HFF-Myc (cell line): Measurements from ENCODE around the gene TBL1X.

ENCODE experiments used
- DNase-seq: peaks from one replicate; pipeline ENCODE4 v3.0.0-alpha.2; 2011; ENCODE audit warnings: low read depth; ENCODE audit errors: extremely low read depth
- H3K4me3 ChIP-seq: replicated peaks from 2 replicates; pipeline ENCODE4 v1.5.1; 2011; ENCODE audit warnings: low read depth, mild to moderate bottlenecking, control low read depth, low read length
- CTCF ChIP-seq: IDR thresholded peaks from 2 replicates; pipeline ENCODE4 v1.5.1; 2012; ENCODE audit warnings: mild to moderate bottlenecking, low read depth, low read length, control low read depth; ENCODE audit errors: missing control alignments

The TBL1X gene

GRCh38 chrX:9495496-9495895, 30.6 kb downstream of the TBL1X start:
- no peak for TF ChIP-seq CTCF
- DNase-seq = no peak
- H3K4me3 ChIP-seq = no peak overlapping the region

DNA sequence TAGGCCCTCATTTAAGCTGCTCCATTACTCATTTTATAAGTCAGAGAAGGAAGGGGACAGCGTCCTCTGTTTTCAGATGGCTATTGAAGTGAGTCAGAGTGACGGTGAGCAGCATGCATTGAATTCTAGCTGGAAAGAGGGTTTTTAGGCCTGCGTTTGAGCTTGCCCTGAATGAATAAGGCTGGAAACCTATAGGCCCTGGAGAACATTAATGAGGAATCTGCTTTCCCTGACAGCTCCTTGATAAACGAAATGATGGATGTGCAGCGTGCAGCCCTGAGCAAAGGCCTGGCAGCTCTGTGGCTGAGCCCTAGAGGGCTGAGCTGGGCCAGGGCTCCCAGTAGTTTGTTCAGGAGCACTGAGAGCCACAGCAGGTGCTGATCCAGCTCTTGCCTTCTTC, 33.4 kb downstream of the TBL1X start:
- no peak for TF ChIP-seq CTCF
- DNase-seq = no peak
- H3K4me3 ChIP-seq = no peak overlapping the region

DNA sequence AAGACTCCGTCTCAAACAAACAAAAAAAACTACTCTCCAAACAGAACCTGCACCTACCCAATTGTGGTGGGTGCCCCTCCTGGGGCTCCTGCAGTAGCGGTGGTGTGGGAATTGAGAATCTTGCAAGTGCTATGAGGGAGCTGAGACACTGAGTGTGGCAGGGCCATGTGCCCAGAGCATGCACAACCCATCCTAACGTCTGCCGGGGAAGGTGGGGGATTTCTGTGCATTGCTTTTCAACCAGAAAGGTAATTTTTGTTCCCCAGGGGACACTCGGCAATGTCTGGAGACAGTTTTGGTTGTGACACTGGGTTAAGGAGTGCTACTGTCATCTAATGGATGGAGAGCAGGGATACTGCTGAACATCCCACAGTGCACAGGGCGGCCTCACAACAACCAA, 35.7 kb downstream of the TBL1X start:
- no peak for DNase-seq
- TF ChIP-seq CTCF = no peak
- H3K4me3 ChIP-seq = no peak overlapping the region

- no peak overlapping the region for H3K4me3 ChIP-seq
- DNase-seq = no peak
- TF ChIP-seq CTCF = no peak
These were observed 36.5 kb downstream of the TBL1X start for GRCh38 chrX:9501362-9501761.

- DNase-seq = no peak
- no peak overlapping the region for H3K4me3 ChIP-seq
- TF ChIP-seq CTCF = no peak
These were observed 38.4 kb downstream of the TBL1X start for GRCh38 chrX:9503261-9503660.

- DNase-seq = no peak
- no peak overlapping the region for H3K4me3 ChIP-seq
- TF ChIP-seq CTCF = no peak
These were observed 45.5 kb downstream of the TBL1X start for GRCh38 chrX:9510366-9510765.

- H3K4me3 ChIP-seq = no peak overlapping the region
- DNase-seq = no peak
- TF ChIP-seq CTCF = no peak
These were observed 46.1 kb downstream of the TBL1X start for GRCh38 chrX:9510980-9511379.
